AG04450 (cell line): ENCODE measurements around the gene LSAMP. TPM values are rescaled to one million over a fixed set of nuclear protein-coding genes. Genes with fewer than 3 reads are reported as not detected.
A peak's percentile ranks its signal among the peaks of the same experiment; 100 is the strongest.

Experiments used
- CTCF ChIA-PET: fragments of 300-600, 350-600 bp; formaldehyde crosslinking; extraction: SDS; loops from one replicate; lab custom pipeline; 2022; ENCODE audit warnings: antibody characterized with exemption, inconsistent platforms; lab: Charles Lee
- POLR2A ChIA-PET: fragments of 350-600 bp; formaldehyde crosslinking; extraction: SDS; loops from one replicate; lab custom pipeline; 2021; ENCODE audit warnings: antibody characterized with exemption, inconsistent platforms; lab: Yijun Ruan, JAX
- DNase-seq: peaks from one replicate; pipeline ENCODE4 v3.0.0-alpha.2; 2011; ENCODE audit warnings: low read depth, low spot score
- H3K27ac ChIP-seq: one replicate; pipeline ENCODE4 v1.5.1; 2012; ENCODE audit warnings: low read depth, low read length, control low read depth
- H3K27me3 ChIP-seq: one replicate; pipeline ENCODE4 v1.6.0; 2012; ENCODE audit warnings: low read length; ENCODE audit not compliant: control insufficient read depth, insufficient read depth
- H3K4me3 ChIP-seq: 2 replicates; pipeline ENCODE4 v1.5.1; 2011; ENCODE audit warnings: mild to moderate bottlenecking, low read depth, low read length, control low read depth
- H3K9me3 ChIP-seq: 2 replicates; pipeline ENCODE4 v1.5.1; 2012; ENCODE audit warnings: low read length; ENCODE audit not compliant: control insufficient read depth, insufficient read depth
- CTCF ChIP-seq: IDR thresholded peaks from 2 replicates; pipeline ENCODE4 v1.5.1; 2011; ENCODE audit warnings: low read depth, low read length, control low read depth, inconsistent platforms
- polyA plus RNA-seq: library from polyadenylated mRNA; depleted of rRNA; stranded (reverse); fragments of >200 nt; gene quantifications from 2 replicates; pipeline ENCODE4 v1.2.3, GENCODE V29; 2011

Gene LSAMP
- polyA plus RNA-seq, 1 experiment: 25.1 TPM

- POLR2A ChIA-PET: no interaction called here
- CTCF ChIA-PET: interaction anchor here (0.7 to 1.4 kb wide), 3 partner anchors 8 to 303 kb away, joined by 3 to 5 read pairs (median 4); no protein-coding TSS in a partner anchor
These were observed 305.1 kb downstream of the LSAMP start for GRCh38 chr3:116140100-116140689.

GRCh38 chr3:116139641-116140040 is 305.6 kb downstream of the LSAMP start:
- DNase-seq: no peak
- ChIA-PET POLR2A (no interaction called here), CTCF (interaction anchor here (0.9 to 1.4 kb wide), 5 partner anchors 13 to 618 kb away, joined by 3 to 8 read pairs (median 3); no protein-coding TSS in a partner anchor)
- H3K27me3 ChIP-seq: no peaks in the 10 kb centered on the region
- no peak for TF ChIP-seq CTCF
- H3K9me3 ChIP-seq: no peaks in the 10 kb centered on the region
- H3K27ac ChIP-seq: no peak overlapping the region
- no peak overlapping the region for H3K4me3 ChIP-seq

More at GRCh38 chr3:116140100-116140689, 305.1 kb downstream of the LSAMP start:
- Histone ChIP-seq H3K27ac (no peak overlapping the region), H3K4me3 (no peak overlapping the region), H3K9me3 (0 out of 2 replicates have a peak, but pooled peaks cover under 1% of the 10 kb centered on the region), H3K27me3 (no peaks in the 10 kb centered on the region)
- no peak for DNase-seq
- TF ChIP-seq CTCF: peak; percentile 79

- no peak for DNase-seq
- Histone ChIP-seq H3K27me3 (no peaks in the 10 kb centered on the region), H3K27ac (no peak overlapping the region), H3K9me3 (no peaks in the 10 kb centered on the region), H3K4me3 (no peak overlapping the region)
- TF ChIP-seq CTCF: no peak
- ChIA-PET POLR2A (no interaction called here), CTCF (no interaction called here)
These were observed 309.7 kb downstream of the LSAMP start for GRCh38 chr3:116135457-116136085.

GRCh38 chr3:116129187-116129946 is 315.9 kb downstream of the LSAMP start:
- TF ChIP-seq CTCF: no peak
- no peak for DNase-seq
- CTCF ChIA-PET: no interaction called here
- Histone ChIP-seq H3K9me3 (no peaks in the 10 kb centered on the region), H3K27me3 (no peaks in the 10 kb centered on the region), H3K27ac (no peak overlapping the region), H3K4me3 (no peak overlapping the region)
- POLR2A ChIA-PET: no interaction called here
